Stimulated activated CD4-positive, alpha-beta T cell treated with anti-CD3 and anti-CD28 coated beads, Interleukin-4, amount 100 ng/mL, for 24 hours (primary cell): Measurements from ENCODE around the gene SLC25A13.
"Not testable (repeated sequence)": the region's sequence is repeated elsewhere in the genome, so short reads cannot be mapped to it uniquely, and the experiment has no call there.

Source experiments
- DNase-seq: peaks from one replicate; pipeline ENCODE4 v3.0.0-alpha.2; 2020

The SLC25A13 gene, protein sequence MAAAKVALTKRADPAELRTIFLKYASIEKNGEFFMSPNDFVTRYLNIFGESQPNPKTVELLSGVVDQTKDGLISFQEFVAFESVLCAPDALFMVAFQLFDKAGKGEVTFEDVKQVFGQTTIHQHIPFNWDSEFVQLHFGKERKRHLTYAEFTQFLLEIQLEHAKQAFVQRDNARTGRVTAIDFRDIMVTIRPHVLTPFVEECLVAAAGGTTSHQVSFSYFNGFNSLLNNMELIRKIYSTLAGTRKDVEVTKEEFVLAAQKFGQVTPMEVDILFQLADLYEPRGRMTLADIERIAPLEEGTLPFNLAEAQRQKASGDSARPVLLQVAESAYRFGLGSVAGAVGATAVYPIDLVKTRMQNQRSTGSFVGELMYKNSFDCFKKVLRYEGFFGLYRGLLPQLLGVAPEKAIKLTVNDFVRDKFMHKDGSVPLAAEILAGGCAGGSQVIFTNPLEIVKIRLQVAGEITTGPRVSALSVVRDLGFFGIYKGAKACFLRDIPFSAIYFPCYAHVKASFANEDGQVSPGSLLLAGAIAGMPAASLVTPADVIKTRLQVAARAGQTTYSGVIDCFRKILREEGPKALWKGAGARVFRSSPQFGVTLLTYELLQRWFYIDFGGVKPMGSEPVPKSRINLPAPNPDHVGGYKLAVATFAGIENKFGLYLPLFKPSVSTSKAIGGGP

DNA sequence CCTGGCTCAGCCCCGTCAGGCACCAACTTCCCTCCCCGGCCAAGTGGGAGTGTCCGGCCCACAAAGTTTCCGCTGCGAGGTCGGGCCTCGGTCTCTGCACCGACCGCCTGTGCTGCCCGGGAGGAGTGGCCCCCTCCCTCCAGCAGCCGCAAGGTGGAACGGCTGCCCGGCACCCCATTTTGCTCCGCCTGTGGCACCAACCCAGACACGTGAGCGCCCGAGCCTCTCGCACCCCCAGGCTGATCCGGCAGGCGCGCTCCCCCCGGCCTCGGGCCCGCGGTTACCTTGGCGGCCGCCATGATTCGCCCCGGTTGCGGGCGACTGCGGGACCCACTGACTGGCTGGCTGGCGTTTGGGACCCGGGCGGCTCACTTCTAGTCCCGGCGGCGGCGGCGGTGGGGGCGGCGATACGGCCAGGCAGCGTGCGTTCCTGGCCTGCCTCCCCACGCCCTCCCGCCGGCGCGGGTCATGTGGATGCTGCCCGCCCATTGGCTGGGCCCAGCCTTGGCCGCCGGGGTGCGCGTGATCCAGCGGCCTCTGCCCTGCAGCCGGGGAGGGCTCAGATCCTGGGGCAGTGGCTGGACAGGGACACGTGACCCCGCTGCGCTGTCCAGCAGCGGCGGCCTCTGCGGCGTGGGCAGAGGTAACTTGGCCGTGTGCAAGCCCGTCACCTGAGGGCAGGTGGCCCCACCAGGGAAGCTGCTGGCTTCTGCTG, at the start of gene SLC25A13:
Gene SLC25A13, minus strand, starts transcription at position 441 of the 715 bp plus-strand sequence. Its CDS starts 142 bp downstream, at position 299.
- peak; percentile 65 for DNase-seq

DNA sequence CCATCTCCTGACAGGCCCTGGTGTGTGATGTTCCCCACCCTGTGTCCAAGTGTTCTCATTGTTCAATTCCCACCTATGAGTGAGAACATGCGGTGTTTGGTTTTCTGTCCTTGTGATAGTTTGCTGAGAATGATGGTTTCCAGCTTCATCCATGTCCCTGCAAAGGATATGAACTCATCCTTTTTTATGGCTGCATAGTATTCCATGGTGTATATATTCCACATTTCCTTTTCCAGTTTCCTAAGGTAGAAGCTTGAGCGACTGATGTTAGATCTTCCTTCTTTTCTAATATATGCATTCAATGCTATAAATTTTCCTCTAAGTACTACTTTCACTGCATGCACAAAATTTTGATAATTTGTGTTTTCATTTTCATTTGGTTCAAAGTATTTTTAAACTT, 44.0 kb upstream of the SLC25A13 start:
- not testable (repeated sequence) for DNase-seq

DNA sequence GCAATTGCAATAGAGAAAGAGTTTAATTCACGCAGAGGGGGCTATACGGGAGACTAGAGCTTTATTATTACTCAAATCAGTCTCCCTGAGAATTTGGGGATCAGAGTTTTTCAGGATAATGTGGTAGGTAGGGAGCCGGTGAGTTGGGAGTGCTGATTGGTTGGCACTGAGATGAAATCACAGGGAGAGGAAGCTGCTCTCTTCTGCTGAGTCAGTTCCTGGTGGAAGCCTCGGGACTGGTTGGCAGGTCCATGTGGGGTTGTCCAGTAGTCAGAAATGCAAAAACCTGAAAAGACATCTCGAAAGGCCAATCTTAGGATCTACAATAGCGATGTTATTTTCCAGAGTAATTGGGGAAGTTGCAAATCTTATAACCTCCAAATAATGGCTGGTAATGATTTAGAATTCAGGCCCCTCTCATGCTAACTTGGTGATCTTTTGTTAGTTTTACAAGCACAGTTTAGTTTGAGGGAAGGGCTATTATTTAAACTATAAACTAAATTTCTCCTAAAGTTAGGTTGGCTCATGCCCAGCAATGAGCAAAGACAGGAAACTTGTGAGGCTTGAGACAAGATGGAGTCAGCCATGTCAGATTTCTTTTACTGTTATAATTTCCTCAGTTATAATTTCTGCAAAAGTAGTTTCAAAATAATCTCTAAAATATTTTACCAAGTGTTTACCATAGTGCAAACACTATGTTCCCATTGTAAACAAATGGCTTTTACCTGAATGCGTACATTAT, 39.4 kb upstream of the SLC25A13 start:
- no peak for DNase-seq

DNA sequence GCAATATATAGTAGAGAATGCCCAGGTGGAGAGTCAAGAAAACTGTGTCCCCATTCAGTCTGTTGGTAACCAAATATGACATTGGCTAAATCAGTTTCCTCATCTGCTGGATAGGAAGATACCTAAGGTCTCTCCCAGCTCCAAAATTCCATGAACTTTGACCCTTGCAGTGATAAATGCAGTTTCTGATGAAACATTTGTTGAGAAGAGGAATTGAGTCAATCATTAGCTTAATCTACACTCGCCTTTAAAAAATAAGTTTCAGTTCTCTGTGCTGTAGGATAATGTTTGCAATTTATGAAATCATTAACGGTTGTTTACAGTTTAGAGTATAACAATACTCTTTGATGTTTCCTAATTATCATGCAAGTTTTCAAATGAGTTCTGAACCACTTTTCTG, 38.0 kb upstream of the SLC25A13 start:
- DNase-seq: no peak

DNA sequence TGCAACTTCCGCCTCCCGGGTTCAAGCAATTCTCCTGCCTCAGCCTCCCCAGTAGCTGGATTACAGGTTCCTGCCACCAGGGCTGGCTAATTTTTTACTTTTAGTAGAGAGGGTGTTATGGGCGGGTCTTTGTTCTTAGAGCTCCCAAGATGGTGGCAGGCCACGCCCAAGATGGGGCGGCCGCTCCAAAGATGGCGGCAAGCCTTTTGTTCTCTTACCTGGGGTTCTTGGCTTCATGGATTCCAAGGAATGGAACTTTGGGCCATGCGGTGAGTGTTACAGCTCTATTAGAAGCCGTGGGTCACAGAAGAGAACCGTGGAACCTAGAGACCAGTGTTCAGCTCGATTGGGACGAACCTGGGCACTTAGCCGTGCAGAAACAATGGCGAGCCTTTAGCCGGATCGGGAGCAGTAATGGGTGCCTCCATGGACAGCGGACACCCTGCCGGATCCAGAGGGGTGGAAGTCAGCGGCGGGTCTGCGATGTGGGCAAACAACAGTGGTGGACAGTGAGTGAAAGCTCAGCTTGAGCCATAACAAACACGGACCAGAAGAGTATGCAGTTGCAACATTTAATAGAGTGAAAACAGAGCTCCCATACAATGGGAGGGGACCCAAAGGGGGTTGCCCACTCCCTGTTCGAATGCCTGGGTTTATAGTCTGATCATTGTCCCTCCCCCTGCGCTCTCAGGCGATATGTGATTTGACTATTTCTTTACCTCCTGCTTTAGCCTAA, 36.5 kb upstream of the SLC25A13 start:
- not testable (repeated sequence) for DNase-seq

DNA sequence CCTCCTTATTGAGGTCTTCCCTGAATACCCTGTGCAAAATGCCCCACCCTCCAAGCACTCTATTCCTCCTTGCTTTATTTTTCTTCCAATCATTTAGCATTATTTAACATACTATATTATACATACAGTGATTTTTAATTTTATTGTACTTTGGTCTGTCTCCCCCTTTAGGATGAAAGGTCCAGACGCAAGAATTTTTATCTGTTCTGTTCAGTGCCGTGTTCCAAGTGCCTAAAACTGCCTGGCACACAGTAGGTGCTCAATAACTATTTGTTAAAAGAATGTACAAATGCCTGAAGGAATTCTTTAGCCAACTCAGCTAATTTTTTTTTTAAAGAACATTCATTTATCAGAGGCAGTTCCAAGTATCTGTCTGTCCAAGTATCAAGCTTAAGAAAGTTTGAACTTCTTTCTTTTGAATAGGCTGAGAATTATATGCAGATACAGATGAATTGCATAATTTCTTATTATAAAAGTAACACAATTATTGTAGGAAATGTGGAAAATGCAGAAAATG, 34.1 kb upstream of the SLC25A13 start:
- no peak for DNase-seq

DNA sequence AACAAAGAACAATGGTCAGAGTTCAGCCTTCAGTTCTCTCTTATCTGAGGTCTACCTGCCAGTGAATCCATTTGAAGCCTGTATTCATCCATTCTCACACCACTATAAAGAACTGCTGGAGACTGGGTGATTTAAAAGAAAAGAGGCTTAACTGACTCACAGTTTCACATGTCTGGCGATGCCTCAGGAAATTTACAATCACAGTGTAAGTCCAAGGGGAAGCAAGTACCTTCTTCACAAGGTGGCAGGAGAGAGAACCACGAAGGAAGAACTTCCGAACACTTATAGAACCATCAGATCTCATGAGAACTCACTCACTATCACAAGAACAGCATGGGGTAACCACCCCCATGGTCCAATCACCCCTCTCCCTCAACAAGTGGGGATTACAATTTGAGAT, 33.0 kb upstream of the SLC25A13 start:
- DNase-seq: no peak

DNA sequence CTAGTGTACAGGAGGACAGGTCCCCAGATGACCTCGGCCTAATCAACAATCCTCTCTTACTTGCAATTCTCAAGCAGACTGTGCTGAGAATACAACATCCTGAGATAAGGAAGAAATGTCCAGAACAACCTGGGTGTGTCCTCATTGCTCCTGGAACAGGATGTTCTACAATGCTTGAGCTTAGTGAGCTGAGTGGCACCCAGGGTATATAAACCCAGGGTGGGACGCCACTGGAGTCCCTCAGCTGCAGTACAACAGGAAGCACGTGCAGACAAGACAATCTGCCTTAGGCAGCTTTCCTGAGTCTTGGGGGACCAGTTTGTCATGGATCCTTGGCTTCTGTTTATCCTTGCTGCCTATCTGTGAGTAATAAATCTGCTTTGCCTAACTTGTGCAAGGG, 27.7 kb upstream of the SLC25A13 start:
- DNase-seq: no peak

DNA sequence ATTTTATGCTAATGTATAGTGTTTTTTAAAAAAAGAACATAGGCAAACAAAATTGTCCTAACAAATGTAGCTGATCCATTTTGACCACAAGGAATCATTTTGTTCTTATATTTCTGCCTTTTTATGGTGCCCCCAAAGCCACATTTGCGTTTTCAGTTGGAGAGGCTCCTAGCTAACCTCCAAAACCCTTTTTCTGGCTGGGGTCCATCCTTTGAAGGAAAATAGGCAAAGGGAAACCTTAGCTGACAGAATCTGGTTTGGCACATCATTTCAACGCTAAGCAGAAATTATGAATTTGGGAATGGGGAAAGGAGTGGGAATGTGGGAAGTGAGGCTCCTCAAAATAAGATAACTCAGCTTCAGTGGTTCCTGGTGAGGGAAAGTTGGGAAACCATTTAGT, 25.6 kb upstream of the SLC25A13 start:
- DNase-seq: no peak

DNA sequence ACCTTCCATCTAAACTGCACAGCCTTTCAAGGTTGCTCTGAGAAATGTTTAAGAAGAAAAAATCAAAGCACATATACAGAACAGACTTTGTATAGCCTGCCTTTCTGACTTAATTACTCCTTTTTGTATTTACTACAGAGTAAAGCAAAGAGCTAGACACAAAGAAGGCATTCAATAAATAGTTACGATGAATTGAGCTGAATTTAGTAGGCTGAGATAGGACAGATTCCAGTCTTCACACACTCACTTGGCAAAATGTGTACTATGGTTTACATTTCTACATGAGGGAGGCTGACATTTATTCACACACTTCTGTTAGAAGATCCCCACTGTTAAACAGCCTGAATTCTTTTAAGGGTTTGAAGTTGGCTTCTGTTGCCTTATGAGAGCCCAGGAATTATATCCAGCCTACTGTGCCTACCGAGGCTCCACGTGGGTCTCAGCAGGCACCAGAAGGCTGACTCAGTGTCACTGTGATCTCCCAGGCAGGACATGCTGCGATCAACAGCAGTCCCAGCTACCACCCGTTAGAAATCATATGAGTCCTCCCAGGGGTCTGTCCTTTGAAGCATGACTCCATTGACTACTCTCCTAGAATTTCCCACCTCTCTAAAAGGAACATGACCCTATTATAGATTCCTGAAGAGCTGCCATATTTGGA, 24.5 kb upstream of the SLC25A13 start:
- DNase-seq: no peak

DNA sequence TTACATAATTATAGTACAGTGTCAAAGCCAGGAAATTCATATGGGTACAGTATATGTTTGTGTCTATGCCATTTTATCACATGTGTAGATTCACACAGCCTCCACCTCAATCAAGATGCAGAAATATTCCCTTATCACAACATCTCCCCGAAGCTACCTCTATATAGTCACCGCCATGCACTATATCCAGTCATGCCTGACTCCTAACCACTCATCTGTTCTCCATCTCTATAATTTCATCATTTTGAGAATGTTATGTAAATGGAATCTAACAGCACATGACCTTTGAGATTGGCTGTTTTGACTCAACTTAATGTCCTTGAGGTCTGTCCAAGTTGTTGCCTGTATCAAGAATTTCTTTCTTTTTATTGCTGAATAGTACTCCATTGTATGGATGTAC, 22.3 kb upstream of the SLC25A13 start:
- no peak for DNase-seq

DNA sequence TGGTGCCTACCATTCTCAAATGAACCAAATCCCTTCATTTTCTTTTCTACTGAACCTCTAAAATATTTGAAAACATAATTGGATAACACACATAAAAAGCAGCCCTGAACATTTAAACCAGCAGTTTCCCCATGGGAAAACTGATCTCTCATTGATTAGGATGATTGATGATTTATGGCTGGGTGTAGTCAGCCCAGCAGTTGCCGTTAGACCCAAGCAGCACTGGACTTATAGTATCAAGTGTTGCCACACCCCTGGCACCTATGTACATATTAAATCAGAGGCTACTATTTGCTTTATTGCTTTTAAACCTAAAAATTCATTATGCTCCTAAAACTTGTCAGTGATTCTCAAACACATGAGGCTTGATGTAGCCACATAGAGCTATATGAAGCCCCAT, 20.2 kb upstream of the SLC25A13 start:
- no peak for DNase-seq

DNA sequence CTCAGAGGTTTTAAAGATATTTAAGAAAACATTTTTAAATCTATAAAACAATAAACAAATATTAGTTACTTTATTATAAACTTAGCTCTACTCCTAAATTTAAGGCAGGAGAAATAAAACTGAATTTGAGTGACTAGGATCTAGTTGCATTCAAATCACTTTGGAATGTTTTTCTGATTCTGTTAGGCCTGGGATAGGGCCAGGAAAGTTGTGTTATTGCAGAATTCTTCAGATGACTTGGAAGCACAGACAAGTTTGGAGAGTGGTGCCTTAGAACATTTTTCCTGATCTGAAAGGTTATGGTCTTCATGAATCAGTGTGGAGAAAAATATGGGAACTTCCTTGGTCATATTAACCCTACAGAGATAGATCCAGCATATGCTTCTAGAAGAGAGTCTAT, 15.6 kb upstream of the SLC25A13 start:
- no peak for DNase-seq

DNA sequence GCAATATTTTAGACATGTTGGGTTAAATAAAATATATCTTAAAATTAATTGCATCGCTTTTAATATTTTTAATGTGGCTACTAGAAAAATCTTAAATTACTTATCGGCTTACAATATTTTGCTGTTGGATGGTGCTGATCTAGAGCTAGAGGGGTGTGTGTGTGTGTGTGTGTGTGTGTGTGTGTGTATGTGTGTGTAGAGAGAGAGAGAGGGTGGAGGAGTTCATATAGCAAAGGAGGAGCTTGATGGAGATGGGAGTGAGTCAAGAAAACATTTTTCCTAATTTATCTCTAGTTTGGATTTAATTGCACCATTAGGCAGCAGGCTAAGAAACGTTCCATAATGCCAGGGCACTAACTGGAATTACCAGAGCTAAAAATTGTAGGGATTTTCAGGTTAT, 10.4 kb upstream of the SLC25A13 start:
- DNase-seq: no peak

DNA sequence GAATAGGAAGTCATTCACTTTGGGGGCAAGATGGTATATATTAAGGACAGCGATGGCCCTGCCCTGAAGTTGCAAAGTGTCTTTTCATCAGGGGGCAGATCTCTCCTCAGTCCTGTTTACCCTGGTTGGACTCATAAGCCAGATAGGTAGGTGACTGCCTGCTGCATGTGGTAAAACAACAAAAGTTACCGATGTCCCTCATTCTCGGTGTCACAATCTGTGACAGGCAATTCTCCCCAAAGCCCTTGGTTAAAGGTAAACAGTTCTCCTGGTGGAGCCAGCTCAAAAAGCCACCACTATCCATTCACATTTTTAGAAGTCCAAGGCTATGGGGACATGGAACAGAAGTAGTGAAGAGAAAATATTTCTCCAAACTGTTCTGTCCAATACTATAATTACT, 9.9 kb upstream of the SLC25A13 start:
- no peak for DNase-seq

DNA sequence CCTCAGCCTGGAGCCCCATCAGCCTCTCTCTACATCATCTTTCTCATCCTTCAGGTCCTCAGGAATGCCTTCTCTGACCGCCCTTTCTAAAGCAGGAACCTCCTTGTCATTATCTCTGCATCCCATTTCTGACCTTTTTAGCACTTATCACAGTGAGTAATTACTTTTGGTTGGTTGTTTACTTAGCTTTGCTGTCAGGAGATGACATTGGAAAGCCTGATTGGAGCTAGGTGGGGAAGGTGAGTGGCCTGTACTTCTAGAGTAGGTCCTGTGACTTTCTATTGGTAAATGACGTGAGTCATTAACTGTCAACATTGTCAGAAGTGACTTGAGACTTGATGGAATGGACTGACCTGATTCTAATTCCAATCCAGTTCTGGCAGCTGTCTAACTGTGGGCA, 9.3 kb upstream of the SLC25A13 start:
- DNase-seq: no peak

DNA sequence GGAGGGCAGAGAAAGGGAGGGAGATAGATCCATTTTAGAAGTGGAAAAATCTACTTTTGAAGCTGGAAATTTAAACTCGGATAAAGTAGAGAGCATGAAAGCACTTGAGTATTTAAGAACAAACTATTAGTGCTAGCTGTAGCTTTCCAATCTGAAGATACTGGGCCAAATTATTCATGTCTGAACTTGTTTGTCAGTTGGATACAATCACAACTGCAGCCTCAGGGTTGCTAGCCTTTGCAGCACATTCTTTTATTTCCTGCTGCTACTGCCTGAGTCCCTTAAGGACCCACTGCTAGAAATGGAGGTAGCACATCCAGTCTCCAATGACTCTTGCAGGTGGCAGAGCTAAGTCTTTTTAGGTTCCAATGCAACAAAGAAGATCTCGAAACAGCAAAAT, 8.3 kb upstream of the SLC25A13 start:
- no peak for DNase-seq

DNA sequence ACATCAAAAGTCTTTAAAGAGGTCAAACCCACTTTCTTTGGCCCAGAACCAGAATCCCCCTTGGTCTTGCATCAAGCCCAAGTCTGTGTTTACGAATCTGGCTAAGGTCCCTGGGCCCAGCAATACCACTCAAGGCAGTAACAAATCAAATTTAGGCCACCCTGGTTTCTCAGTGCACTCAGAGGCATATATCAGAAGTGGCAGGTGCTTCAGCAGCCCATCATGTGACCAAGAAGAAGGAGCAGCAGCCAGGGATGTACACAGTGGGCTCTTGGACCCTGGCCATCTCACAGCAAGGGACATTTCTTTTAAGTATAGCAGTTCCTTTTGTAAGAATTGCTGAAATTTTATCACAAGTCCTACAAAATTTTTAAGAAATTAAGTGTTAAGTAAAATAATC, 7.3 kb upstream of the SLC25A13 start:
- no peak for DNase-seq

DNA sequence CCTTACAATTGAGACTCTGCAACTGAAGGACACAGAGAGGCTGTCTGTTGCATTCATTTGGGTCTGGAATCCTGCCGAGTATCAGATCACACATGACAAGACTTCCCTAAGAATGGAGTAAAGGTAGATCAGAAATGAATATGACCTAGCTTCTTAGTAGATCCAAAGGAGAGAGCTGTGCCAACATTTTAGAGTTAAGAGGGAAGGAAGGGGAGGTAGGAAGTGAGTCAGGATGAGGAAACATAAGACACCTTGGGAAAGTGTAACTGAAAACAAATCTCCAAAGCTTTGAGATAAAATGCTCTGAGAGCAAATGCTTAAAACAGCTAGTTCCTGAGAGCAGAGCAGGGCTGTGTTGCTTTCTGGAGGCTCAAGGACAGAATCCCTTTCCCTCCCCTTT, 6.1 kb upstream of the SLC25A13 start:
- DNase-seq: no peak

DNA sequence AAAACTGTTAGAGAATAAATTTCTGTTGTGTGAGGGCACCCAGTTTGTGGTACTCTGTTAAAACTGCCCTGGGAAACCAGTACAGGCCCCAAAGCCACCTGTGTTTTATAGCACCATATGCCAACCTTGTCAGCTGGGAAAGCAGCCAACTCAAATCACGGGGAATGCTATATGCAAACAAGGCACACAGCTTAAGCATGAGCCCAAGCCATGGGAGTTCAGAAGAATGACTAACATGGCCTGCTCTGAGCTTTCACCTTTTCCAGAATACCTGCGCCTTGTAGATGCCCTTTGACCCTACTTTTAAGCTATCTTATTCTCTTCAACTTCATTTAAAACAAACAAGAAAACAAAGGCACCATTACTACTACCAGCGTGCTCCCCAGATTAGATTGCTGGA, 5.5 kb upstream of the SLC25A13 start:
- DNase-seq: no peak

DNA sequence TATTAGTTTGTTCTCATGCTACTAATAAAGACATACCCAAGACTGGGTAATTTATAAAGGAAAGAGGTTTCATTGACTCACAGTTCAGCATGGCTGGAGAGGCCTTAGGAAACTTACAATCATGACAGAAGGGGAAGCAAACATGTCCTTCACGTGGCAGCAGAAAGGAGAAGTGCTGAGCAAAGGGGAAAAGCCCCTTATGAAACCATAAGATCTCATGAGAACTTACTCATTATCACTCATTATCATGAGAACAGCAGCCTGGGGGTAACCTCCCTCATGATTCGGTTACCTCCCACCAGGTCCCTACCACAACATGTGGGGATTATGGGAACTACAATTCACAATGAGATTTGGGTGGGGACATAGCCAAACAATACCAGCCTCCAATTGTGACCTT, 4.9 kb upstream of the SLC25A13 start:
- peak; percentile 16 for DNase-seq
